CD4-positive, alpha-beta memory T cell (primary cell): ENCODE results near the gene FKBP14. TPM values are rescaled to one million over a fixed set of nuclear protein-coding genes. Genes with fewer than 3 reads are reported as not detected.
"Not testable (repeated sequence)": the region's sequence is repeated elsewhere in the genome, so short reads cannot be mapped to it uniquely, and the experiment has no call there.

Source experiments
- CTCF ChIA-PET: fragments of 350-600 bp; sonication (Branson Sonifier 250); formaldehyde crosslinking; loops from one replicate; lab custom pipeline; 2021; ENCODE audit warnings: inconsistent platforms; ENCODE audit not compliant: partially characterized antibody; lab: Charles Lee
- POLR2A ChIA-PET: fragments of 350-600 bp; sonication (Branson Sonifier 250); formaldehyde crosslinking; loops from one replicate; lab custom pipeline; 2021; ENCODE audit not compliant: partially characterized antibody; lab: Charles Lee
- DNase-seq, 5 donors: peaks; one replicate each; pipeline versions ENCODE4 v3.0.0 to v3.0.0-alpha.2; 2020 to 2022; ENCODE audit warnings: mixed read lengths in 1 of 5
- H3K27ac ChIP-seq: one replicate; pipeline ENCODE4 v1.7.0; 2013; ENCODE audit warnings: low read depth, low read length
- H3K27me3 ChIP-seq: 2 replicates; pipeline ENCODE4 v1.7.0; 2013; ENCODE audit warnings: mild to moderate bottlenecking, low read length, moderate library complexity; ENCODE audit not compliant: insufficient read depth
- H3K36me3 ChIP-seq: 2 replicates; pipeline ENCODE4 v1.7.0; 2013; ENCODE audit warnings: mild to moderate bottlenecking, low read length, moderate library complexity; ENCODE audit not compliant: insufficient read depth
- H3K4me1 ChIP-seq: 2 replicates; pipeline ENCODE4 v1.7.0; 2013; ENCODE audit warnings: mild to moderate bottlenecking, low read length, moderate library complexity; ENCODE audit not compliant: insufficient read depth
- H3K4me3 ChIP-seq, 2 donors: one replicate each; pipeline ENCODE4 v1.7.0; 2013; ENCODE audit warnings: low read length in 2 of 2, mild to moderate bottlenecking in 1 of 2
- H3K9me3 ChIP-seq, 2 donors: one replicate each; pipeline ENCODE4 v1.7.0; 2013; ENCODE audit warnings: low read length in 2 of 2, control low read depth in 1 of 2; ENCODE audit not compliant: control insufficient read depth in 1 of 2
- H3K27ac Mint-ChIP-seq, 7 donors: one replicate each; pipeline ENCODE4 v1.8.0; 2020 to 2021; ENCODE audit warnings: mixed read lengths in 7 of 7, mild to moderate bottlenecking in 6 of 7, inconsistent platforms in 3 of 7, moderate library complexity in 3 of 7
- H3K27me3 Mint-ChIP-seq, 2 donors: one replicate each; pipeline ENCODE4 v1.8.0; 2020 to 2021; ENCODE audit warnings: mixed read lengths in 2 of 2
- H3K36me3 Mint-ChIP-seq, 2 donors: one replicate each; pipeline ENCODE4 v1.8.0; 2020 to 2021; ENCODE audit warnings: mixed read lengths in 2 of 2, inconsistent platforms in 1 of 2, mild to moderate bottlenecking in 1 of 2
- H3K4me1 Mint-ChIP-seq, 4 donors: one replicate each; pipeline ENCODE4 v1.8.0; 2020 to 2021; ENCODE audit warnings: mixed read lengths in 4 of 4, mild to moderate bottlenecking in 1 of 4
- H3K4me3 Mint-ChIP-seq, 8 donors: one replicate each; pipeline ENCODE4 v1.8.0; 2020 to 2021; ENCODE audit warnings: mixed read lengths in 8 of 8, mild to moderate bottlenecking in 7 of 8, moderate library complexity in 6 of 8, inconsistent platforms in 3 of 8
- H3K9me3 Mint-ChIP-seq, 8 donors: one replicate each; pipeline ENCODE4 v1.8.0; 2020 to 2021; ENCODE audit warnings: mixed read lengths in 8 of 8, mild to moderate bottlenecking in 5 of 8, inconsistent platforms in 3 of 8, moderate library complexity in 1 of 8
- intact Hi-C: fragments of 100-400 bp; cut with micrococcal nuclease; formaldehyde crosslinking; loops from one replicate; pipeline ENCODE4 v1.15.1; 2023
- polyA plus RNA-seq, 2 donors: library from polyadenylated mRNA; unstranded; fragments of 300-500 nt; fragmentation: Illumina TruSeq; gene quantifications; one replicate each; pipeline ENCODE4 v1.2.3, GENCODE V29; 2021
- total RNA-seq, 2 experiments: library from RNA; stranded (reverse); gene quantifications; one replicate each; pipeline ENCODE4 v1.2.3, GENCODE V29; 2021

The FKBP14 gene
- total and polyA plus RNA-seq, 4 experiments from 2014 or later = 1.6 to 6.3 (median 4.6) TPM

- no peaks in the 10 kb centered on the region for H3K36me3 Mint-ChIP-seq
- Histone ChIP-seq H3K9me3 (no peaks in the 10 kb centered on the region), H3K27me3 (no peaks in the 10 kb centered on the region), H3K27ac (no peak overlapping the region), H3K4me1 (no peaks in the 10 kb centered on the region), H3K36me3 (no peaks in the 10 kb centered on the region), H3K4me3 (no peak overlapping the region)
- peaks cover 0 to 4% (median 2%) of the 10 kb centered on the region in 4 donors for H3K4me1 Mint-ChIP-seq
- H3K9me3 Mint-ChIP-seq = peaks cover 0 to 3% (median 0%) of the 10 kb centered on the region in 8 donors
- no peak for DNase-seq
- H3K4me3 Mint-ChIP-seq = no peak overlapping the region
- no peak overlapping the region for H3K27ac Mint-ChIP-seq
- ChIA-PET POLR2A (no interaction called here), CTCF (interaction anchor here (1.0 to 1.1 kb wide), 2 partner anchors 8 to 12 kb away, joined by 3 read pairs; no protein-coding TSS in a partner anchor)
- intact Hi-C loops = no loop called here
- peaks cover 4 to 14% of the 10 kb centered on the region in 2 donors for H3K27me3 Mint-ChIP-seq
These were observed 57.7 kb downstream of the FKBP14 start for GRCh38 chr7:29968683-29969395.

GRCh38 chr7:29965030-29965429 is 61.5 kb downstream of the FKBP14 start:
- POLR2A ChIA-PET = no interaction called here

GRCh38 chr7:29962035-29962434 is 64.5 kb downstream of the FKBP14 start:
- peaks cover 6 to 19% of the 10 kb centered on the region in 2 donors for H3K27me3 Mint-ChIP-seq
- no peaks in the 10 kb centered on the region for H3K4me1 Mint-ChIP-seq
- Histone ChIP-seq H3K9me3 (no peaks in the 10 kb centered on the region), H3K27me3 (no peaks in the 10 kb centered on the region), H3K27ac (no peak overlapping the region), H3K36me3 (no peaks in the 10 kb centered on the region), H3K4me3 (no peak overlapping the region), H3K4me1 (no peaks in the 10 kb centered on the region)
- H3K4me3 Mint-ChIP-seq = no peak overlapping the region
- peaks cover 0 to 3% (median 0%) of the 10 kb centered on the region in 8 donors for H3K9me3 Mint-ChIP-seq
- intact Hi-C loops = no loop called here
- no peaks in the 10 kb centered on the region for H3K36me3 Mint-ChIP-seq
- no peak for DNase-seq
- ChIA-PET POLR2A (no interaction called here), CTCF (interaction anchor here (0.6 kb wide), 1 partner anchor 73 kb away, joined by 3 read pairs; no protein-coding TSS in a partner anchor)
- no peak overlapping the region for H3K27ac Mint-ChIP-seq

More at GRCh38 chr7:29965030-29965429, 61.5 kb downstream of the FKBP14 start:
- H3K4me1 ChIP-seq = no peaks in the 10 kb centered on the region
- Mint-ChIP-seq H3K36me3 (no peaks in the 10 kb centered on the region), H3K27me3 (peaks cover 6 to 8% of the 10 kb centered on the region in 2 donors), H3K27ac (peak overlapping the region in 1 of 7 donors; percentile 47), H3K4me3 (no peak overlapping the region), H3K4me1 (peaks cover 0 to 4% (median 1%) of the 10 kb centered on the region in 4 donors), H3K9me3 (peaks cover 0 to 3% (median 0%) of the 10 kb centered on the region in 8 donors)
- DNase-seq = no peak
- no peak overlapping the region for H3K27ac ChIP-seq
- H3K9me3 ChIP-seq = no peaks in the 10 kb centered on the region
- H3K27me3 ChIP-seq = no peaks in the 10 kb centered on the region
- CTCF ChIA-PET = no interaction called here
- intact Hi-C loops = no loop called here
- H3K4me3 ChIP-seq = no peak overlapping the region
- H3K36me3 ChIP-seq = no peaks in the 10 kb centered on the region

GRCh38 chr7:29961611-29962010 is 64.9 kb downstream of the FKBP14 start:
- POLR2A ChIA-PET, H3K4me1 Mint-ChIP-seq, H3K9me3 ChIP-seq, H3K4me3 ChIP-seq, H3K27ac Mint-ChIP-seq, DNase-seq, H3K4me3 Mint-ChIP-seq, H3K4me1 ChIP-seq, H3K27ac ChIP-seq, H3K27me3 ChIP-seq, intact Hi-C loops, H3K9me3 Mint-ChIP-seq, H3K36me3 ChIP-seq, H3K36me3 Mint-ChIP-seq: not testable (repeated sequence)
- CTCF ChIA-PET = interaction anchor here (0.6 kb wide), 1 partner anchor 73 kb away, joined by 3 read pairs; no protein-coding TSS in a partner anchor
- peaks cover 5 to 19% of the 10 kb centered on the region in 2 donors for H3K27me3 Mint-ChIP-seq

Other genes with a start within 250 kb of the FKBP14 start
- gene WIPF3, start 220.2 kb downstream of the FKBP14 start, total RNA-seq = not detected
- gene WIPF3, start 220.2 kb downstream of the FKBP14 start, polyA plus RNA-seq = not detected
- 1 to 10 TPM; 2.0 to 2.5 TPM for gene SCRN1, start 36.9 kb downstream of the FKBP14 start, total RNA-seq
- gene SCRN1, start 36.9 kb downstream of the FKBP14 start, polyA plus RNA-seq = 1 to 10 TPM; 2.3 to 2.9 TPM
- gene PLEKHA8, start 1.7 kb upstream of the FKBP14 start, total RNA-seq = 10 to 100 TPM; 11.8 to 13.2 TPM
- 1 to 10 TPM; 2.4 to 4.2 TPM for gene PLEKHA8, start 1.7 kb upstream of the FKBP14 start, polyA plus RNA-seq
- gene MTURN, start 108.3 kb upstream of the FKBP14 start, total RNA-seq = 10 to 100 TPM; 18.1 to 19.2 TPM
- 1 to 10 TPM; 3.2 to 4.0 TPM for gene MTURN, start 108.3 kb upstream of the FKBP14 start, polyA plus RNA-seq